GM21576 (cell line): ENCODE results near the gene TMEM255B.

Experiments
- ATAC-seq: cut with Tn5 transposase; IDR thresholded peaks from one replicate; pipeline ENCODE4 v1.9.1; 2021; ENCODE audit warnings: mild to moderate bottlenecking, moderate library complexity; ENCODE audit not compliant: unreplicated experiment

The TMEM255B gene

GRCh38 chr13:113801289-113801961, 42.4 kb downstream of the TMEM255B start:
- ATAC-seq: no peak

DNA sequence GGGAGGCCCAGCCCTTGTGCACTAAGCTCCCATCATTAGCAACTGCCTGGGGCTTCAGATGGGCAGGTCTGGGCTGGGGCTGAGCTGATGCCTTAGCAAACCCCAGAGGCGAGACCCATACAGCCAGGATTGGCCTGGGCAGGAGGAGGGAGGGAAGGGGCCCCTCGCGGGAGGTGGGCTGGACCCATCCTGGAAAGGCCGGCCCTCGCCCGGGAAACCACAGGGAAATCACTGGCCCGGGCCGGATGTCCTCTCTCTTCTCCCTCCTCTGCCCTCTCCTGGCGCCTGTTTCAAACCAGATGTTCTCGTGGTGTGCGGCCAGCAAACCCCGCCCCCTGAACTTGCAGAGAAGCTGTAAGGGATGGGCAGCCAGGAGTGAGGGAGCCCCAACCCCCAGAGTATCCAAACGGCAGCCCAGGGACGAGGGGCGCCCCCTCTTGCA, 43.1 kb downstream of the TMEM255B start:
- ATAC-seq: no peak

- ATAC-seq: no peak
These were observed 43.7 kb downstream of the TMEM255B start for GRCh38 chr13:113802761-113803160.

- no peak for ATAC-seq
These were observed 44.5 kb downstream of the TMEM255B start for GRCh38 chr13:113803409-113804016.

DNA sequence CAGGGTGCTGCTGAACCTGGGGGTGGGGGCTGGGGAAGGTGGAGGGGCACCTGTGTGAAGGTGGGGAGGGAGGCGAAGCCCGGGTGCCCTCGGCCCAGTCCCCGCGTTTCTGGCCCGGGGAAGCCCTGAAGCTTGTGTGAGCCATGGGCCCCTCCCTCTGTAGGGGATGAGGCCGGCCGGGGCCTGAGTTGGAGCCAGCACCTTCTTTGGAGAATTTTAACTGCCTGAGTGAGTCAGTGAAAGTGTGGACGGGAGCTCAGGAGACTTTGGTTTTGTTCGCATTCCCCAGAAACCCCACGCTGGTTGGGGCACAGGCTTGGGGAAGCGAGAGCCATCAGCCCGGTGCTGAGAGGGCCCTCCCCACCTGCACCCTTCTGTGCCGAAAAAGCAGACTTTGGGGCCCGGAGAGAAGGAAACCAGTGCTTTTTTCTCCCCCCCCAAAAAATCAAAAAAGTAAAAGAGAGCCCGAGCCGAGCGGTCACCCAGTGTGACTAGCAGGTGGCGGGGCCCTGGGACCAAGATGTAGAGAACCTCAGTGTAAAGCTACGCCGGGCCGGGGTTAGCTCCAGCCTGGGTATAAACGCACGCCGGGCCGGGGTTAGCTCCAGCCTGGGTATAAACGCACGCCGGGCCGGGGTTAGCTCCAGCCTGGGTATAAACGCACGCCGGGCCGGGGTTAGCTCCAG, 45.1 kb downstream of the TMEM255B start:
- no peak for ATAC-seq

GRCh38 chr13:113804703-113805430, 45.8 kb downstream of the TMEM255B start:
- ATAC-seq: no peak

- ATAC-seq: no peak
These were observed 46.5 kb downstream of the TMEM255B start for GRCh38 chr13:113805431-113806103.

DNA sequence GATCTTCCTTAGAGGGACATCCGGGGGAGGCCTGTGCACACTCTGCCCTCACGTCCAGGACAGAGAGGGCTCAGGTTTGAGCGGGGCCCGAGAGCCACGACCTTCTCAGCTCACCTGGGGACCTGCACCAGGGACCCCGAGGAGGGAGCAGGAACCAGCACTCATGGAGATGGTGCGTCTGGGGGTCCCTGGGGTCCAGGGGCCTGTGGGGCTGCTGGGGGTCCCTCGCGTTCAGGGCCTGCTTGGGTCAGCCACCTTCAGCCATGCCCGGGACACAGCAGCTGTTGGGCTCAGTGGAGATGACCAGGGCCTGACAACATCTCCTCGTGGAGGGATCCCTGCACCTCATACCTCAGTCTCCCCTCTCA, 47.1 kb downstream of the TMEM255B start:
- ATAC-seq: no peak

GRCh38 chr13:113806526-113806925, 47.5 kb downstream of the TMEM255B start:
- no peak for ATAC-seq

- ATAC-seq: no peak
These were observed 49.2 kb downstream of the TMEM255B start for GRCh38 chr13:113808058-113808834.

DNA sequence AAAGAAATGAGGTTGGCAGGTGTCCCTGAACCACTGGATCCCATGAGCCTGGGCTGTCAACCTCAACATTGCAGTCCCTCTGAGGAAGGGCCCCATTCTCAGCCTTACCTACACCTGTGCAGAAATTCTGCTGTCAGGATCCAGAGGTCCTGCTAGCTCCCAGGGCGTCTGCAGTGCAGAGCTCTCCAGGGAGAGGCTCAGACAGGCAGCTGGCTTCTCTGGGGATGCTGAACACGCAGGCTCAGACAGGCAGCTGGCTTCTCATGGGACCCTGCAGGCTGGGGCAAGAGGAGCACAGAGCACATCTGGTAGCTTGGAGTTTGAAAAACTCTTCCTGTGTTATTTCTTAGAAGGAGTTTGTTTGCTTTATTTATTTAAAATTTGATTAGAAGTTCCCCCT, 50.9 kb downstream of the TMEM255B start:
- ATAC-seq: no peak

DNA sequence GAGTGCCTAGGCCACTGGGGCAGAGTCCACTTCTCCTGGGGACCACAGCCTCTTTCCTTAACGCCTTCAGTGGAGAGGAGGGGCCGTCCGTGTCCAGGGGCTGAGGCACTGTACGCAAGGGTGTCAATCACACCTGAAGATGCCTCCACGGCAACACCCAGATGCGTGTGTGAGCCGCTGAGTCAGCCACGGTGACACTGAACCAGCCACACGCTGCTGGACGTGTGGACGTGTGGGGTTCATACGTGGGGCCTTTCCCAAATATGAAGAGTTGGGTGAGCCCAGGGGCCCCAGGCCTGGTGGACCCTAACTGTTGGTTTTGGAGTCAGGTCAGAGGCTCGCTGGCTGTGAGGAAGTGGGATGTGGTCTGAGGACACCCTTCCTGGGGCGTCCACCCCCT, 51.6 kb downstream of the TMEM255B start:
- ATAC-seq: no peak

- ATAC-seq: no peak
These were observed 52.3 kb downstream of the TMEM255B start for GRCh38 chr13:113811081-113811928.

DNA sequence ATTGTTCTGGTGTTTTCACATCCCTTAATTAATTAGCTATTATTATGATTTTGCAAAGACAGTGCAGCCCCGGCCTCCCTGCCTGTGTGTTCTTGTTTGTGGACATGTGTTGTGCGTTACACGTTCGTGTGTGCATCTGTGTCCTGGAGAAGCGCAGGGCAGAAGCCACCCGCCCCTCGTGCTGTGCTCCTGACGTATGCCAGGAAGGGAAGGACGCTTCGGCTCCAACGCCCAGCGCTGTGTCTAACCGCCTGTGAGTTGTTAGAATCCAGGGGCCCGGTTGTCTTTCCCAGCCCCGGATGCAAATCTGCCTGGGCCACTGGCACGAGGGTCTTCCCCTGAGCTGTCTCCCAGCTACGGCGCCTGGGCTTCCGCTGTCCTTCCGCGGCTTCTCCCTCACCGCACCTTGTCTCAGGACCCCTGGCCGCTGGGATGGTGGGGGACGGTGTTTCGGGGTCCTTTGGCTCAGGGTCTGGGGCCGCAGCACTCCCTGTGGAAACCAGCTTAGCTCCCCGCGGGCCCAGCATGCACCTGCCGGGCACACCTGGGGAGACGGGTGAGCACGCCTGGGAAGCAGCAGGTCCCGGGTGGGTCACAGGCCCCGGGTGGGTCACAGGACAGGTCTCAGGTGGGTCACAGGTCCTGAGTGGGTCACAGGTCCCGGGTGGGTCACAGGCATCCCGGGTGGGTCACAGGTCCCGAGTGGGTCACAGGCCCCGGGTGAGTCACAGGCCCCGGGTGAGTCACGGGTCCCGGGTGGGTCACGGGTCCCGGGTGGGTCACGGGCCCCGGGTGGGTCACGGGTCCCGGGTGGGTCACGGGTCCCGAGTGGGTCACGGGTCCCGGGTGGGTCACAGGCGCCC, 53.4 kb downstream of the TMEM255B start:
- no peak for ATAC-seq

DNA sequence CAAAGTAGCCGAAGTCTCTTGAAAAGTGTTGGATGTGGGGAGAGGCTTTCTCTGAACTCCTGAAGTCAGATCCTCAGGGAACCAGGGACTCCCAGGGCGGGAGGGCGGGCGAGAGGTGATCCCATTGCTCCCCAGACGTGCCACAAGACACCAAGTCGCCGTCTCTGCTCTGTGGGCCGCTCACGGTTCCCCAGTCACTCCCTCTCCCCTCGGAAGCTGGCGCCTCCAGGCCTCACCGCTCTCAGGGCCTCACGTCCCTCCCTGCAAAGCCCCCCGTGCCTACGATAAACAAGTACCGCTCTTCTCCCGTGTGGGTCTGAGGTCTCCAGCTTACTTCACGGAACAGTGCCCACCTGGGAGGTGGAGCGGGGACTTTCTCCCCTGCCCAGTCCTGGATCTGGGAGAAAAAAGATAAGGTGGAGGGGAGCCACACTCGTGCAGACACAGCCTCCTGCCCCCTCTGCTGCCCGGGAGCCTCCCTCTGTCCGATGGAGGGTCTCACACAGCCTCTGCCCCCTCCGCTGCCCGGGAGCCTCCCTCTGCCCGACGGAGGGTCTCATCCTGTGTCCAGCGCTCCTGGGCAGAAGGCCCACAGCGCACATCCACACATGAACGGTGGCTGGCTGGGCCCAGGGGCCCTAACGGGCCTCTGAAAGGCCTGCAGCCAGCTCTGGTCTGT, 54.2 kb downstream of the TMEM255B start:
- ATAC-seq: no peak

GRCh38 chr13:113813749-113814434, 54.9 kb downstream of the TMEM255B start:
- ATAC-seq: no peak

- ATAC-seq: no peak
These were observed 55.4 kb downstream of the TMEM255B start for GRCh38 chr13:113814435-113814821.
